T-helper 17 cell (primary cell): ENCODE measurements around the gene CNTD1. TPM values are rescaled to one million over a fixed set of nuclear protein-coding genes. Genes with fewer than 3 reads are reported as not detected.

Experiments
- ATAC-seq: fragments of 150-1000 bp; cut with Tn5 transposase; 2 replicates; pipeline ENCODE4 v1.10.0; 2021; ENCODE audit warnings: mild to moderate bottlenecking, moderate library complexity
- DNase-seq, 3 donors: peaks; one replicate each; pipeline versions ENCODE4 v3.0.0 to v3.0.0-alpha.2; 2020 to 2021
- H3K9me3 ChIP-seq: one replicate; pipeline ENCODE4 v1.7.0; 2013; ENCODE audit warnings: low read length, mild to moderate bottlenecking; ENCODE audit not compliant: control insufficient read depth, poor library complexity, severe bottlenecking
- H3K27ac Mint-ChIP-seq: one replicate; pipeline ENCODE4 v1.8.0; 2022; ENCODE audit warnings: mild to moderate bottlenecking, moderate library complexity, mixed read lengths
- H3K27me3 Mint-ChIP-seq: one replicate; pipeline ENCODE4 v1.8.0; 2022; ENCODE audit warnings: mixed read lengths
- H3K36me3 Mint-ChIP-seq: one replicate; pipeline ENCODE4 v1.8.0; 2022; ENCODE audit warnings: low read depth, mixed read lengths
- H3K4me1 Mint-ChIP-seq: one replicate; pipeline ENCODE4 v1.8.0; 2022; ENCODE audit warnings: mild to moderate bottlenecking, mixed read lengths
- H3K4me3 Mint-ChIP-seq: one replicate; pipeline ENCODE4 v1.8.0; 2022; ENCODE audit warnings: mild to moderate bottlenecking, moderate library complexity, mixed read lengths
- total RNA-seq, 4 donors: library from RNA in 2 of 4; stranded (reverse) in 2 of 4; gene quantifications; one replicate each; pipeline ENCODE4 v1.2.3 and lab custom pipeline; 2022 to 2026

CNTD1 gene
- total RNA-seq, 2 donors from 2014 or later: not detected

GRCh38 chr17:42832934-42833766 is 34.5 kb downstream of the CNTD1 start, which contains the start of gene PSME3:
TSS of gene PSME3 (plus strand) at chr17:42833397. CDS start at chr17:42833632, 235 bp downstream.
- ATAC-seq (peak; percentile 93), DNase-seq (peak; percentile 77 to 81 (median 78))
- H3K4me3 Mint-ChIP-seq: peak within 1 kb of the TSS; percentile 95
- peak within 1 kb of the TSS; percentile 99 for H3K27ac Mint-ChIP-seq
- peaks cover 29% of the 10 kb centered on the region for H3K4me1 Mint-ChIP-seq
- peaks cover 9% of the 10 kb centered on the region for H3K36me3 Mint-ChIP-seq
- no peaks in the 10 kb centered on the region for H3K9me3 ChIP-seq
- peaks cover 5% of the 10 kb centered on the region for H3K27me3 Mint-ChIP-seq

DNA sequence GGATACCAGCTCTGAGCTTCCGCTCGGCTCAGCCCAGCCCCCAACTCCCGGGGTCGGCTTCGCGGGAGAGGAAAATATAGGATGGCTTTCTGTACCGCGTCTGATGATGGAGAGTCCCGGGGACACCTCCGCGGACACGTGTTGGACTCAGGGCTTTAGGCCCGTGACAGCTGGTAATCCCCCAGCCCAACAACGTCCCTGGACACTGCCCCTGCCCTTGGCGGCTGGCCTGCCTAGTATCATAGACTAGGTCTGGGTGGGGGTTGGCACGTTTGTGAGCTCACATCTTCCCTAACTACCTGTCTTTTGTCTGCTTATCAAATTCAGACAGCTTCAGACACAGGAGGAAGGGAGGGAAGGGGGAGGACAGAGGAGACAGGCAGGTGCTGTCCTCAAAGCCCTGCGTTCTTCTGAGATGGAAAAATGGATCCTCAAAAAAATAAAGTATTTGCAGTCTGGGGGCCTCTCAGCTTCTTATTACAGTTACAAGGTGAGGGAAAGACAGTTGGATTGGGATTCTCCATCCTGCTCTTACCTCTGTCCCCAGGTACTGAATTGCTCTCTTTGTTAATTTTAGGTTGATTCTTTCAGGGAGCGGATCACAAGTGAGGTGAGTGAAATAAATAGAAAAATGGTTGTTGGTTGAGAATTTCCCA is 35.2 kb downstream of the CNTD1 start:
- DNase-seq: no peak
- H3K27ac Mint-ChIP-seq: peak overlapping the region; percentile 99
- H3K36me3 Mint-ChIP-seq: peaks cover 7% of the 10 kb centered on the region
- H3K9me3 ChIP-seq: no peaks in the 10 kb centered on the region
- peaks cover 29% of the 10 kb centered on the region for H3K4me1 Mint-ChIP-seq
- H3K4me3 Mint-ChIP-seq: peak overlapping the region; percentile 95
- peaks cover 2% of the 10 kb centered on the region for H3K27me3 Mint-ChIP-seq
- ATAC-seq: no peak

GRCh38 chr17:42835732-42836131 is 37.1 kb downstream of the CNTD1 start:
- no peak overlapping the region for H3K4me3 Mint-ChIP-seq

GRCh38 chr17:42841975-42842685 is 43.5 kb downstream of the CNTD1 start:
- no peak for DNase-seq
- H3K9me3 ChIP-seq: no peaks in the 10 kb centered on the region
- Mint-ChIP-seq H3K4me3 (no peak overlapping the region), H3K36me3 (peaks cover 7% of the 10 kb centered on the region), H3K4me1 (peaks cover 13% of the 10 kb centered on the region), H3K27ac (no peak overlapping the region), H3K27me3 (no peaks in the 10 kb centered on the region)
- no peak for ATAC-seq

More at GRCh38 chr17:42835732-42836131, 37.1 kb downstream of the CNTD1 start:
- DNase-seq (no peak), ATAC-seq (no peak)
- H3K36me3 Mint-ChIP-seq: peaks cover 2% of the 10 kb centered on the region
- H3K4me1 Mint-ChIP-seq: peaks cover 21% of the 10 kb centered on the region
- no peaks in the 10 kb centered on the region for H3K27me3 Mint-ChIP-seq
- no peaks in the 10 kb centered on the region for H3K9me3 ChIP-seq
- no peak overlapping the region for H3K27ac Mint-ChIP-seq

GRCh38 chr17:42843358-42843934 is 44.8 kb downstream of the CNTD1 start:
- H3K4me3 Mint-ChIP-seq: no peak overlapping the region
- ATAC-seq: peak; percentile 42
- H3K27me3 Mint-ChIP-seq: no peaks in the 10 kb centered on the region
- H3K27ac Mint-ChIP-seq: no peak overlapping the region
- H3K9me3 ChIP-seq: no peaks in the 10 kb centered on the region
- DNase-seq: no peak
- H3K4me1 Mint-ChIP-seq: peaks cover 11% of the 10 kb centered on the region
- H3K36me3 Mint-ChIP-seq: peaks cover 5% of the 10 kb centered on the region

GRCh38 chr17:42844271-42844670 is 45.6 kb downstream of the CNTD1 start, which contains the start of gene AOC2:
TSS of gene AOC2 (plus strand) at chr17:42844580. CDS start at chr17:42844627, 47 bp downstream.
- Mint-ChIP-seq H3K4me1 (peaks cover 11% of the 10 kb centered on the region), H3K27me3 (no peaks in the 10 kb centered on the region), H3K4me3 (no peak within 1 kb of the TSS), H3K36me3 (peaks cover 5% of the 10 kb centered on the region), H3K27ac (no peak within 1 kb of the TSS)
- H3K9me3 ChIP-seq: no peaks in the 10 kb centered on the region
- ATAC-seq (no peak), DNase-seq (no peak)

GRCh38 chr17:42844761-42845555 is 46.3 kb downstream of the CNTD1 start:
- Mint-ChIP-seq H3K36me3 (peaks cover 5% of the 10 kb centered on the region), H3K27me3 (no peaks in the 10 kb centered on the region), H3K27ac (no peak overlapping the region), H3K4me3 (no peak overlapping the region), H3K4me1 (peaks cover 11% of the 10 kb centered on the region)
- H3K9me3 ChIP-seq: no peaks in the 10 kb centered on the region
- ATAC-seq (no peak), DNase-seq (no peak)

GRCh38 chr17:42845556-42845917 is 46.9 kb downstream of the CNTD1 start:
- no peak for ATAC-seq
- DNase-seq: no peak
- no peak overlapping the region for H3K4me3 Mint-ChIP-seq
- H3K27me3 Mint-ChIP-seq: no peaks in the 10 kb centered on the region
- no peaks in the 10 kb centered on the region for H3K9me3 ChIP-seq
- H3K27ac Mint-ChIP-seq: no peak overlapping the region
- H3K4me1 Mint-ChIP-seq: peaks cover 11% of the 10 kb centered on the region
- peaks cover 5% of the 10 kb centered on the region for H3K36me3 Mint-ChIP-seq

DNA sequence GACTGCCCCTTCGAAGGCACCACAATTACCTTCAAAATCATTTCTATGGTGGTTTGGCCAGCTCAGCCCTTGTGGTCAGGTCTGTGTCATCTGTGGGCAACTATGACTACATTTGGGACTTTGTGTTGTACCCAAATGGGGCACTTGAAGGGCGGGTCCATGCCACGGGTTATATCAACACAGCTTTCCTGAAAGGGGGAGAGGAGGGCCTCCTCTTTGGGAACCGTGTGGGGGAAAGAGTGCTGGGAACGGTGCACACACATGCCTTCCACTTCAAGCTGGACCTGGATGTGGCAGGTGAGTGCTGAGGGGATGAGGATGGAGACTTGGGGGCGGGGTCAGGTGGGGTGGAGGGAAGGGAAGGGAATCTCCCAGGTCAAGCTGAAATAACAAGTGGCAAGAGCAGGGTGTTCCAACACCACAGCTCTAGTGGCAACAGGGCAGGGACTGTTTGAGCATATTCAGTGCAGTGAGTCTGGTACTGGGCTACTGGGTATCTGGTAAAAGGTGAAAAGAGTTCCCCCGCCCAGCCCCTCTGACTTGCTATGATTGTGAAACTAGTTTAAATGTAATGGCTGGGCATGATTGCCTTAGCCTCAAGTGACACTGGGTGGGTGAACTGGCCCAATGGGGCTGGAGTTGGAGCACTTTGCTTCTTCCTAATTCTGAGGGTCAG is 47.4 kb downstream of the CNTD1 start:
- Mint-ChIP-seq H3K4me1 (peaks cover 12% of the 10 kb centered on the region), H3K36me3 (peaks cover 5% of the 10 kb centered on the region), H3K27ac (peak overlapping the region; percentile 78), H3K27me3 (no peaks in the 10 kb centered on the region), H3K4me3 (no peak overlapping the region)
- no peaks in the 10 kb centered on the region for H3K9me3 ChIP-seq
- peak; percentile 36 for ATAC-seq
- DNase-seq: no peak

DNA sequence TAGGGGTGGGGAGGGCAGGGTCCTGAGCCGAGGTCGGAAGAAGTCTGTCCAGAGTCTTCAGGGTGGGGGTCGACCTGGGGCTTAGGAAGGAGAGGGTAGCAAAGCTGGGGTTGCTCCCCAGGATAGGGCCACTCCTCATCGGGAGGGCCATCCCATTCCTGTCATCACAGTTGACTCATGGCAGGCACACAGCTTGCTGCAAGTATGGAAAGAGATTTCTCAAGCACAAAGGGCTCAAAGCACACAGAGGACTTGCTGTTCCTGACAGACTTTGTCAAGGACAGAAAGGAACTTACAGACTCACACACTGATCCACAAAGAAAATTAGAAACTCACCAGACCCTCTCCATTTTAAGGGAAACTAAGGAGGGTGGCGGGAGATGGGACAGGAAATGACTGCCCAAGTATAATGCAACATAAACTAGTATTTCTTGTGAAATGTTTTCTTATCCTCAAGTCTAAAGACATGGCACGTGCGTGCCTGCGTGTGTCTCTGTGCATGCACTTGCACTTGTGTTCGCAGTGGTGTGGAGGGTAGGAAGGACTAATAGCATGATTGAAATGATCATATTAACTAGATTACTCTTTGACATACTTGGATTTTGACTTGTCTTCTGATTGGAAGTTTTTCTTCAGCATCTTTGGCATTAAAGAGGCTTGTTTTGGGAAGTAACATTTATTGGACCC is 48.1 kb downstream of the CNTD1 start:
- DNase-seq (no peak), ATAC-seq (peak; percentile 27)
- peaks cover 5% of the 10 kb centered on the region for H3K36me3 Mint-ChIP-seq
- H3K4me3 Mint-ChIP-seq: no peak overlapping the region
- no peaks in the 10 kb centered on the region for H3K9me3 ChIP-seq
- H3K27me3 Mint-ChIP-seq: no peaks in the 10 kb centered on the region
- H3K27ac Mint-ChIP-seq: peak overlapping the region; percentile 78
- H3K4me1 Mint-ChIP-seq: peaks cover 12% of the 10 kb centered on the region

GRCh38 chr17:42848093-42848492 is 49.4 kb downstream of the CNTD1 start:
- no peaks in the 10 kb centered on the region for H3K36me3 Mint-ChIP-seq
- H3K27me3 Mint-ChIP-seq: no peaks in the 10 kb centered on the region
- no peak overlapping the region for H3K4me3 Mint-ChIP-seq
- no peak for DNase-seq
- ATAC-seq: no peak
- peaks cover 6% of the 10 kb centered on the region for H3K4me1 Mint-ChIP-seq
- H3K27ac Mint-ChIP-seq: no peak overlapping the region
- H3K9me3 ChIP-seq: no peaks in the 10 kb centered on the region
